ENCODE measurements around the gene CZIB.
A peak's percentile ranks its signal among the peaks of the same experiment; 100 is the strongest.

The CZIB gene

DNA sequence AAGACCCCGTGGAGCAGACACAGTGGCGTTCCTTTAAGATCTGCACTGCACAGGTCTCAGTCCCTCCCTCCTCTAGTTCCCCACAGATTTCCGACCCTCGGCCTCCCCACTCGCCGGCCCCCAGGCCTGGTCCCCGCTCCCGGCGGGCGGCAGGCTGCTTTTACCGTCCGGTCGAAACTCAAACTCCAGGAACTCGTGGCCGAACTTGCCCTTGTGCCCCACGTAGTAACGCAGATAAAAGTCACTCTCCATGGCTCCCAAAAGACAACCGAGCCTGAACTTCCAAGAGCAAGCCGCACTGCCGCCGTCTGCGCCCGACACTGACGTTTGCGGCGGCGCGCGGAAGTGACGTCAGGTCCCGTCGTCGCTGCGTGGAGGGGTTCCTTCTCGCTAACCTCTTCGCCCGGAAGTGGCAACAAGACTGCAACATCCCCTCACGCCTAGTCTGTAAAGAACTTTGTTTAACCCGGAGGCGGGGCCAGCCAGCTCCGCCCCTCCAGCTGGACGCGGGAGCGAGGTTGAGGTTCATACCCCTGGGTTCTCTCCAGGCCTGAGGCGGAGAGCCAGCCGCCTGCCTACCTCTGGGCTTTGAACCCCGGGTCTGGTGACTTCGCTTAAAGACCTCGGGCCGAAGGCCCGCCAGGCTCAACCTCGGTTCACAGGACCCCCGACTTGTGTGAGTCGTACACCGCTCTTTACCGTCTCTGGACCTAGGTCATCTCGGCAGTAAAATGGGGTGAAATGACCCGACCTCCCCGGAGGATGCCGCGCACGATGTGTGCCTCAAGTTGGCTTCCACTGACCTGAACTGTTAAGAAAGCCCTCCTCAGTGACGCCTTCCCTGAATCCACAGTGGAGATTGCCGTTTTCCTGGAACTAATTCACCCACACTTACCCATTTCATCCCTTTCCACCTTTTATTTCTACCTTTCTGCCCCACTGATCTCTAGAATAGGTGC is 18.0 kb upstream of the CZIB start, which contains the start of gene MAGOH:
TSS of gene MAGOH (minus strand) at position 322 of the 959 bp plus-strand sequence. CDS start at position 252, 70 bp downstream.
- Histone ChIP-seq H3K27me3 (ENCODE audit: insufficient read depth, low read depth, severe bottlenecking) (no peaks in the 10 kb centered on the region), H3K36me3 (peaks cover 31% of the 10 kb centered on the region), H3K27ac (peak within 1 kb of the TSS; percentile 72), H3K9me3 (ENCODE audit: severe bottlenecking) (no peaks in the 10 kb centered on the region), H3K4me3 (ENCODE audit: low read depth, low read length) (peak within 1 kb of the TSS; percentile 100)
- TF ChIP-seq, protein P1, sequence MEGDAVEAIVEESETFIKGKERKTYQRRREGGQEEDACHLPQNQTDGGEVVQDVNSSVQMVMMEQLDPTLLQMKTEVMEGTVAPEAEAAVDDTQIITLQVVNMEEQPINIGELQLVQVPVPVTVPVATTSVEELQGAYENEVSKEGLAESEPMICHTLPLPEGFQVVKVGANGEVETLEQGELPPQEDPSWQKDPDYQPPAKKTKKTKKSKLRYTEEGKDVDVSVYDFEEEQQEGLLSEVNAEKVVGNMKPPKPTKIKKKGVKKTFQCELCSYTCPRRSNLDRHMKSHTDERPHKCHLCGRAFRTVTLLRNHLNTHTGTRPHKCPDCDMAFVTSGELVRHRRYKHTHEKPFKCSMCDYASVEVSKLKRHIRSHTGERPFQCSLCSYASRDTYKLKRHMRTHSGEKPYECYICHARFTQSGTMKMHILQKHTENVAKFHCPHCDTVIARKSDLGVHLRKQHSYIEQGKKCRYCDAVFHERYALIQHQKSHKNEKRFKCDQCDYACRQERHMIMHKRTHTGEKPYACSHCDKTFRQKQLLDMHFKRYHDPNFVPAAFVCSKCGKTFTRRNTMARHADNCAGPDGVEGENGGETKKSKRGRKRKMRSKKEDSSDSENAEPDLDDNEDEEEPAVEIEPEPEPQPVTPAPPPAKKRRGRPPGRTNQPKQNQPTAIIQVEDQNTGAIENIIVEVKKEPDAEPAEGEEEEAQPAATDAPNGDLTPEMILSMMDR (IDR thresholded peaks at IDR 0.05; ENCODE audit: low read depth, low read length), result no peak
- peak; percentile 94 for DNase-seq

DNA sequence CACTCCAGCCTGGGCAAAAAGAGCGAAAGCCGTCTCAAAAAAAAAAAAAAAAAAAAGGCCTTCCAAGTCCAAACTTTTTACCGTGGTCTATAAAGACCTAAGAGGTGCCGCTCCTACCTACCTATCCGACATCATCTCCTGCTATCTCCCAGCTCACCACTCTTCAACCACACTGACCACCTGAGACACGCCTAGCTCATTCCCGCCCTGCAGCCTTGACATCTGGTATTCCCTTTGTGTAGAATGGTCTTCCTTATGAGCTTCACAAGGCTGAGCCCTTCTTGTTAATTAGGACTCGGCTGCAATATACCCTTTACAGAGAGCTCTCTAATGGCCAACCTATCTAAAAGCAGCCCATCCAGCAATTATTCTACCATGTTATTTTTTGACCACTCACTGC is 17.2 kb upstream of the CZIB start:
- TF ChIP-seq, protein P1 (IDR thresholded peaks at IDR 0.05; ENCODE audit: low read depth, low read length), result no peak
- no peak for DNase-seq
- Histone ChIP-seq H3K27me3 (ENCODE audit: insufficient read depth, low read depth, severe bottlenecking) (no peaks in the 10 kb centered on the region), H3K27ac (peak overlapping the region; percentile 72), H3K9me3 (ENCODE audit: severe bottlenecking) (no peaks in the 10 kb centered on the region), H3K36me3 (peaks cover 37% of the 10 kb centered on the region), H3K4me3 (ENCODE audit: low read depth, low read length) (peak overlapping the region; percentile 100)

DNA sequence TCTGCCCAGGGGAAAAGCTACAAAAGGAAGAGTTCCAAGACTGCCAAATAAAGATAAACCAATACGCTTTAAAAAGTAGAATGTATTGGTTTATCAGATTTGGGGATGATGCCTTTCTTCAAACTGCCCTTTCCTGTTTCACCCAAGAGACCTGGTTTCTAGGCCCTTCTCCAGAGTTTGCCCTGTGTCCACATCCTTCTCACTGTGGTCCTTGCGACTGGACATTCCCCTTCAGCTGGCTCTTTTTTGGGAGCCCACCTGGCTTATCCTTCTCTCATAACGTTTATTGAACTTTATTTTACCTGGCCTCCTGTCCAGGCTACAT is 490 bp upstream of the CZIB start:
- TF ChIP-seq, protein P1 (IDR thresholded peaks at IDR 0.05; ENCODE audit: low read depth, low read length), result no peak
- Histone ChIP-seq H3K27me3 (ENCODE audit: insufficient read depth, low read depth, severe bottlenecking) (no peaks in the 10 kb centered on the region), H3K4me3 (ENCODE audit: low read depth, low read length) (peak overlapping the region; percentile 88), H3K36me3 (peaks cover 28% of the 10 kb centered on the region), H3K9me3 (ENCODE audit: severe bottlenecking) (no peaks in the 10 kb centered on the region), H3K27ac (peak overlapping the region; percentile 86)
- DNase-seq, result no peak

DNA sequence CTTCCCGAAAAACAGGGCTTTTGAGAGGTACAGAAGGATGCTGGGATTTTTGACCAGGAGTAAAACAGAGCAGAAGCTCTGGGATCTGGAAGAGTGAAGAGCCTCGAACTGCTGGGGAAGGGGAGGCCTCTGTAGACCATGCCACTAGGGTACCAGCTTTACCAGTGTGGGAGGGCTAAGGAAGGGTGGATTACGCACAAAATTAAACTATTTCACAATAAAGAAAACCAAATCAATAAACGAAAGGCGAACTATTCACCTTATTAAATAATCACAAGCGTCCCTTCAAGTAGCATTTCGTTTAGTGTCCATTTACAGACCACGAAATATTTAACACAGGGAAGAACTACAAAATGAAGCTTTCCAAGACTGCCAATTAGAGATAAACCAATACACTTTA is 723 bp downstream of the CZIB start:
- TF ChIP-seq, protein P1 (IDR thresholded peaks at IDR 0.05; ENCODE audit: low read depth, low read length), result no peak
- Histone ChIP-seq H3K36me3 (peaks cover 34% of the 10 kb centered on the region), H3K27me3 (ENCODE audit: insufficient read depth, low read depth, severe bottlenecking) (no peaks in the 10 kb centered on the region), H3K27ac (peak overlapping the region; percentile 86), H3K4me3 (ENCODE audit: low read depth, low read length) (peak overlapping the region; percentile 88), H3K9me3 (ENCODE audit: severe bottlenecking) (no peaks in the 10 kb centered on the region)
- DNase-seq, result no peak

DNA sequence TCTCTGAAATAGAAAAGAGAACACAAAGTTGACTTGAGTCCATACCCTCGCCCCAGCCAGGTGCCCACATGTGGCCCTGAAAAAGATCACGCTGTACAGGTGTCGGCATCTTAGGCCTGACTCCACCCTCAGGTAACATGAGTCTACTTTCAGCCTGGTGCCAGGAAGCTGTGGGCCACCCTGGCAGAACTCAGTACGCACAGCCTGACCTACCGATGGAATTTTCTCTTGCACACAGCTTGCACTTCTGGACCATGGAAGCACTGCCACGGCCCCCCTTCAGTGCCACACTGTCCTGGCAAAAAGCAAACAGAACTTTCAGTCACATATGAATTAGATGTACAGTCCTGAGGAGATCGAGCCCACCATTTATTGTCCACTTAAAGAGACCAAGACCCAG is 2.2 kb downstream of the CZIB start:
- H3K27ac ChIP-seq, result no peak overlapping the region
- H3K9me3 ChIP-seq (ENCODE audit: severe bottlenecking), result no peaks in the 10 kb centered on the region
- TF ChIP-seq, protein P1 (IDR thresholded peaks at IDR 0.05; ENCODE audit: low read depth, low read length), result no peak
- peaks cover 50% of the 10 kb centered on the region for H3K36me3 ChIP-seq
- H3K27me3 ChIP-seq (ENCODE audit: insufficient read depth, low read depth, severe bottlenecking), result no peaks in the 10 kb centered on the region
- DNase-seq, result no peak
- H3K4me3 ChIP-seq (ENCODE audit: low read depth, low read length), result no peak overlapping the region
